Mesothelial cell of epicardium (in vitro differentiated cells): ENCODE measurements around the gene RELL2. TPM values are rescaled to one million over a fixed set of nuclear protein-coding genes. Genes with fewer than 3 reads are reported as not detected.

Source experiments
- total RNA-seq: library from RNA; stranded (reverse); gene quantifications from 3 replicates; pipeline ENCODE4 v1.2.1, GENCODE V29; 2021

Gene RELL2
- total RNA-seq, 1 donor from 2014 or later, result 3.9 TPM

Other genes with a start within 250 kb of the RELL2 start
- 31.0 to 35.5 TPM (median 33.0 TPM) in 3 replicates for gene PCDHGB4, start 249.3 kb upstream of the RELL2 start, total RNA-seq
- 2.6 to 2.9 TPM (median 2.7 TPM) in 3 replicates for gene PCDHGA8, start 244.4 kb upstream of the RELL2 start, total RNA-seq
- 3.3 to 4.5 TPM (median 3.9 TPM) in 3 replicates for gene PCDHGB5, start 239.1 kb upstream of the RELL2 start, total RNA-seq
- 2.1 to 2.3 TPM (median 2.3 TPM) in 3 replicates for gene PCDHGA9, start 234.2 kb upstream of the RELL2 start, total RNA-seq
- gene PCDHGB6, start 229.0 kb upstream of the RELL2 start, total RNA-seq, result 74.0 to 76.3 TPM (median 75.7 TPM) in 3 replicates
- 30.7 to 33.4 TPM (median 32.1 TPM) in 3 replicates for gene PCDHGA10, start 224.0 kb upstream of the RELL2 start, total RNA-seq
- 14.1 to 16.4 TPM (median 14.9 TPM) in 3 replicates for gene PCDHGB7, start 219.3 kb upstream of the RELL2 start, total RNA-seq
- gene PCDHGA11, start 215.9 kb upstream of the RELL2 start, total RNA-seq, result 5.7 to 6.0 TPM (median 6.0 TPM) in 3 replicates
- 4.1 to 5.2 TPM (median 4.5 TPM) in 3 replicates for gene PCDHGA12, start 206.5 kb upstream of the RELL2 start, total RNA-seq
- 80.2 to 82.9 TPM (median 80.6 TPM) in 3 replicates for gene PCDHGC3, start 161.0 kb upstream of the RELL2 start, total RNA-seq
- gene PCDHGC4, start 152.0 kb upstream of the RELL2 start, total RNA-seq, result 5.2 to 6.2 TPM (median 5.2 TPM) in 3 replicates
- 2.6 to 3.5 TPM (median 3.5 TPM) in 3 replicates for gene PCDHGC5, start 147.9 kb upstream of the RELL2 start, total RNA-seq
- gene DIAPH1, start 18.0 kb upstream of the RELL2 start, total RNA-seq, result 43.0 to 43.9 TPM (median 43.6 TPM) in 3 replicates
- 96.0 to 108 TPM (median 102 TPM) in 3 replicates for gene HDAC3, start 148 bp upstream of the RELL2 start, total RNA-seq
- 48.6 to 52.0 TPM (median 51.5 TPM) in 3 replicates for gene FCHSD1, start 14.4 kb downstream of the RELL2 start, total RNA-seq
- gene ARAP3, start 45.2 kb downstream of the RELL2 start, total RNA-seq, result 50.9 to 53.8 TPM (median 51.8 TPM) in 3 replicates
- 5.1 to 6.1 TPM (median 5.4 TPM) in 3 replicates for gene PCDH1, start 241.4 kb downstream of the RELL2 start, total RNA-seq